HG03439 (cell line): ENCODE results near the gene TSPAN13.

Experiments used
- ATAC-seq: cut with Tn5 transposase; IDR thresholded peaks from one replicate; pipeline ENCODE4 v1.9.1; 2021; ENCODE audit warnings: mild to moderate bottlenecking, moderate library complexity; ENCODE audit not compliant: unreplicated experiment

Gene TSPAN13

GRCh38 chr7:16753102-16753931 is at the start of gene TSPAN13:
Gene TSPAN13, plus strand, starts transcription at chr7:16753755. Its CDS starts 213 bp downstream, at chr7:16753968.
- ATAC-seq = peak; percentile 87

- no peak for ATAC-seq
Observed at GRCh38 chr7:16708511-16708910, 45.0 kb upstream of the TSPAN13 start.

- no peak for ATAC-seq
Observed at GRCh38 chr7:16708980-16709379, 44.6 kb upstream of the TSPAN13 start.

GRCh38 chr7:16710651-16711050 is 42.9 kb upstream of the TSPAN13 start:
- no peak for ATAC-seq

GRCh38 chr7:16711730-16712129 is 41.8 kb upstream of the TSPAN13 start:
- ATAC-seq = no peak

- peak; percentile 44 for ATAC-seq
Observed at GRCh38 chr7:16712916-16713315, 40.6 kb upstream of the TSPAN13 start.

GRCh38 chr7:16715928-16716327 is 37.6 kb upstream of the TSPAN13 start:
- no peak for ATAC-seq

DNA sequence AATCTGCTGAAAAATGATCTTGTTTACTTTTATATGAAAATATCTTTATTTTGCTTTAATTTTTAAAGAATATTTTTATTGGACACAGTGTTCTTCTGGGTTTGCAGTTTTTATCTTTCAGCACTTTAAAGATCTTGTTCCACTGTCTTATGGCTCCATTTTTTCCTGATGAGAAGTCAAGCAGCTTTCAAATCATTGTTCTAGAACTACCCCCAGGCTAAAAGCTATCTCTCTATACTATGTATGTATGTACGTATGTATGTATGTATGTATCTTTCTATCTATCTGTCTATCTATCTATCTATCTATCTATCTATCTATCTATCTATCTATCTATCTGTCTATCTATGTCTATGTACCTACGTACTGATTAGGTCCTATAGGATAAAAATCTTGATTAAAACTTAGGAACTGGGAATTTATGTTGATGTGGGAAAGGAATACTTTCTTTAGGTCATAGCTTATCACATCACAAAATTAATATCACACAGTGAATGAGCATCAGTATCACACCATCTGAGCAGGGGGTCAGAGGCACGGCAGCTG is 35.4 kb upstream of the TSPAN13 start:
- no peak for ATAC-seq

- ATAC-seq = no peak
Observed at GRCh38 chr7:16719699-16720098, 33.9 kb upstream of the TSPAN13 start.

DNA sequence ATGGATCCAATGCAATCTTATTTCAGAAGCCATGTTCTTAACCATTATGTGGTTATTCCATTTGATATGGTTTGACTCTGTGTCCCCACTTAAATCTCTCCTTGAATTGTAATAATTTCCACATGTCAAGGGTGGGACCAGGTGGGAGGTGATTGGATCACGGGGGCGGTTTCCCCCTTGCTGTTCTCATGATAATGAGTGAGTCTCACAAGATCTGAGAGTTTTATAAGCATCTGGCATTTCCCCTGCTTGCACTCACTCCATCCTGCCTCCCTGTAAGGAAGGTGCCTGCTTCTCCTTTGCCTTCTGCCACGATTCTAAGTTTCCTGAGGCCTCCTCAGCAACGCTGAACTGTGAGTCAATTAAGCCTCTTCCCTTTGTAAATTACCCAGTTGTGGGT is 32.0 kb upstream of the TSPAN13 start:
- ATAC-seq = no peak

- ATAC-seq = no peak
Observed at GRCh38 chr7:16724344-16724743, 29.2 kb upstream of the TSPAN13 start.

DNA sequence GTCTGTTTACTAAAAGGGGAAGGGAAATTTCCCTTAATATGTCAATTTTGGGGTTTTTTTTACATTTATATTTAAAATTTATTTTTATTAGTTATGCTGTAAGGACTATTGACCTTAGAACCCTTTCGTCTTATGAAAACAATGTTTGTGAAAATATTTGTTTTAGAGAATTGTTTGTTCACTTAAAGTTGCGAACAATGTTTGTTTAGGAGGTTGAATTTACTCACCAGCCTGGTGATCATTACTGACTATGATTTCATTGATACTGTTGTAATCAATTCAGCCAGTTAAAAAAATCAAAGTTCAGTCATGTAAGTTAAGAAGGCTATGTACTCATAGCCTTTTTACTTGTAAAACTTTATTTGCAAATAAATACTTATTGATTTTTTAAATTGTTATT is 27.4 kb upstream of the TSPAN13 start:
- ATAC-seq = no peak

GRCh38 chr7:16727736-16728135 is 25.8 kb upstream of the TSPAN13 start:
- ATAC-seq = no peak

- ATAC-seq = no peak
Observed at GRCh38 chr7:16728811-16729210, 24.7 kb upstream of the TSPAN13 start.

DNA sequence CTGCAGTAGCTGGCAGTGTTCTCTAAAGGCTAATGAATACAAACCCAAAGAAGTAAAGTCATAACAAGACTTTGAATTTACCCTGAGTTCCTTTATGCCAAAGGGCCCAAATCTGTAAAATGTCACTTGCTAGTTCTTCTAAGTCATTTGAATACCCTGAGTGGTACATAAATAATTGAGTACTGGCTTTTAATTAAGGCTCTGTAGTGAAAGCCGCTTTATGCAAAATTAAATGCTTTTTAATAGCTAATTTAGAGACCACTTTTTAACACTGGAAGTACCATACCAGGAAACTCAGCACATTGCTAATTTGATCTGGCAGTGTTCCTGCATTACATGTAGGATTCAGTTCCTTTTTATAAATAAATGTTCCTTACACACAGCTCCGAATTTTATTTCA is 24.0 kb upstream of the TSPAN13 start:
- no peak for ATAC-seq

GRCh38 chr7:16730937-16731336 is 22.6 kb upstream of the TSPAN13 start:
- no peak for ATAC-seq

DNA sequence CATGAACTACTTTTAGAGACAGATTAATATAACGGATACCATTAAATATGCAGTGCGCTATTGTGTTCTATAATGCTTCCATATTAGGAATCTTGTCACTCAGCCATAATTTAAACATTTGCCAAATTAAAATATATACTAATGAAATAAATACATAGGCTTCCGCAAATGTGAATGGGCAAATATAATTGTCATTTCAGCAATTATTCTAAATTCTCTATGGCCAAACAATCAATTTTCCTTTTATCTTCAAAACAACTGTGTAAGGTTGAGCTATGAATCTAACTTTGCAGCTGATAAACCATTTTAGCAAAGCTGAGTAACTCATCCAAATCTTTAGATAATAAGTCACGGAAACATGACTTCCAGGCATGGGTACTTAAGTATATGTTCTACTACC is 20.7 kb upstream of the TSPAN13 start:
- ATAC-seq = no peak

- ATAC-seq = no peak
Observed at GRCh38 chr7:16734148-16734726, 19.3 kb upstream of the TSPAN13 start.

- ATAC-seq = no peak
Observed at GRCh38 chr7:16735020-16735419, 18.5 kb upstream of the TSPAN13 start.

GRCh38 chr7:16738011-16738688 is 15.4 kb upstream of the TSPAN13 start:
- no peak for ATAC-seq

DNA sequence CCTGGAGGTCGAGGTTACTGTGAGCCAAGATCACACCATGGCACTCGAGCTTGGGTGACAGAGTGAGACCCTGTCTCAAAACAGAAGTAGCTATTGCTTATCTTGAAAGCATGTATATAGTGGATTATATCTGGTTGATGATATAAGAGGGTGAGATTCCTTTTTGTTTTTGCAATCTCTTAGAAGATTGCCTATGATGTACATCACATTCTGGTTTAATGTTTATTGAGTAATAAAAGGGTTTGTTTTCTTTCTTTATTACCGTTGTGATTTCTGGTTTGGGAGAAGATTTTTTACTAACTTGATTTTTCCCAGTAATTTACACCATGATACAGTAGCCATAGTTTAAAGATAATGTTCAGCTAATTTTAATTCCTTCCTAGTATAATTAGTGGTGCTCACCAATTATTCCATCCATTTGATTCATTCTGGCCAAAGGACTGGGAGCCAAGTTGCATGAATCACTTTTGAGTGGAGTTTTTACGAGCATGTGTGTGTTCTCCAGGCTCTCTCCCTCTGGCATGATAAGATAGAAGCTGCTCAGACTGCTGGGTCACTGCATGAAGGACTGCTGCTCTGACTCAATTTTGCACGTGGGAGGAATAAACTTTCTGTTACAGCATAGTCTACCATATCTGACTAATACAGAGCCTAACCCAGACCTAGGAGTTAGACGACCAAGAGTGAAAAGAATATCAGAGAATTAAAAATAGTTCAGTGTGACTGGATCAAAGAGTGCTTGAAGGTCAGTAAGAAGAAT is 13.5 kb upstream of the TSPAN13 start:
- no peak for ATAC-seq
